Keratinocyte (primary cell): ENCODE measurements around the gene TAGLN2.

Experiments
- EZH2 ChIP-seq: IDR thresholded peaks from one replicate; pipeline ENCODE4 v1.6.1; 2012; ENCODE audit warnings: inconsistent platforms, mild to moderate bottlenecking, low read length, moderate library complexity
- TF ChIP-seq, protein P1 (sequence below), 3 experiments: IDR thresholded peaks in 1 of 3; conservative IDR thresholded peaks in 1 of 3; optimal IDR thresholded peaks in 1 of 3; 2 replicates in 2 of 3; 3 replicates in 1 of 3; pipeline versions ENCODE3 to v1.5.1; 2011; ENCODE audit warnings: low read length in 3 of 3, mild to moderate bottlenecking in 3 of 3, moderate library complexity in 2 of 3, control low read depth in 1 of 3, inconsistent platforms in 1 of 3; ENCODE audit not compliant: insufficient read depth in 2 of 3; ENCODE audit errors: extremely low read depth in 1 of 3

DNA sequence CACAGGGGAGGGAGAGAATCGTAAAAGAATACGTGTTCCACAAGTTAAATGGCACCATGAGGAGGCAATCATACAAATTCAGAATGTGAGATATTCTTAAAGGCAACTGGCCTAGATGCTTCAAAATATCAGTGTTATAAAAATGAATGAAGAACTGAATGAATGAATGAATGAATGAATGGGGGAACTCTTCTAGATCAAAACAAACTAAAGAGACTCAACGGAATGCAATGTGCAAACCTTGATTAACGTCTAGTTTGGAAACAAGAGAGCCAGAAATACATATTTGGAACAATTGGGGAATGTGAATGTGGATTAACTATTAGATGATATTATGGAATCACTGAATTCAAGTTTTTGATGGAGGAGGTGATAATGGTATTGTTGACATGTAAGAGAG lies 42.2 kb downstream of the TAGLN2 start:
- TF ChIP-seq, protein P1, sequence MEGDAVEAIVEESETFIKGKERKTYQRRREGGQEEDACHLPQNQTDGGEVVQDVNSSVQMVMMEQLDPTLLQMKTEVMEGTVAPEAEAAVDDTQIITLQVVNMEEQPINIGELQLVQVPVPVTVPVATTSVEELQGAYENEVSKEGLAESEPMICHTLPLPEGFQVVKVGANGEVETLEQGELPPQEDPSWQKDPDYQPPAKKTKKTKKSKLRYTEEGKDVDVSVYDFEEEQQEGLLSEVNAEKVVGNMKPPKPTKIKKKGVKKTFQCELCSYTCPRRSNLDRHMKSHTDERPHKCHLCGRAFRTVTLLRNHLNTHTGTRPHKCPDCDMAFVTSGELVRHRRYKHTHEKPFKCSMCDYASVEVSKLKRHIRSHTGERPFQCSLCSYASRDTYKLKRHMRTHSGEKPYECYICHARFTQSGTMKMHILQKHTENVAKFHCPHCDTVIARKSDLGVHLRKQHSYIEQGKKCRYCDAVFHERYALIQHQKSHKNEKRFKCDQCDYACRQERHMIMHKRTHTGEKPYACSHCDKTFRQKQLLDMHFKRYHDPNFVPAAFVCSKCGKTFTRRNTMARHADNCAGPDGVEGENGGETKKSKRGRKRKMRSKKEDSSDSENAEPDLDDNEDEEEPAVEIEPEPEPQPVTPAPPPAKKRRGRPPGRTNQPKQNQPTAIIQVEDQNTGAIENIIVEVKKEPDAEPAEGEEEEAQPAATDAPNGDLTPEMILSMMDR (optimal IDR thresholded peaks at IDR 0.05 in 1 of 3, IDR thresholded peaks at IDR 0.05 in 1 of 3, conservative IDR thresholded peaks at IDR 0.05 in 1 of 3; ENCODE audit: extremely low read depth in 1 of 3, insufficient read depth in 2 of 3, low read length in 3 of 3): no peak
- TF ChIP-seq EZH2: no peak
